ENCODE measurements around the gene ZNF593.

The ZNF593 gene

GRCh38 chr1:26210147-26210870 lies 40.6 kb downstream of the ZNF593 start:
- no peak for DNase-seq (ENCODE audit: low spot score)

- no peak for DNase-seq (ENCODE audit: low spot score)
Measured at GRCh38 chr1:26212726-26213125, 43.0 kb downstream of the ZNF593 start.

GRCh38 chr1:26213335-26213905 lies 43.7 kb downstream of the ZNF593 start:
- DNase-seq (ENCODE audit: low spot score): no peak

GRCh38 chr1:26215246-26215645 lies 45.5 kb downstream of the ZNF593 start:
- no peak for DNase-seq (ENCODE audit: low spot score)

GRCh38 chr1:26218906-26219494 lies 49.3 kb downstream of the ZNF593 start:
- DNase-seq (ENCODE audit: low spot score): no peak
